Coronary artery (tissue), 2 donors: ENCODE measurements around the gene LCT.
"Not testable (repeated sequence)": the region's sequence is repeated elsewhere in the genome, so short reads cannot be mapped to it uniquely, and the experiment has no call there.

ENCODE experiments used
- DNase-seq: peaks from one replicate; pipeline ENCODE4 v3.0.0-alpha.2; 2017; ENCODE audit warnings: low spot score
- H3K27ac ChIP-seq, 2 donors: fragments of 200-600 bp; sonication (generic); one replicate each; pipeline ENCODE4 v1.5.1; 2016 to 2019
- H3K4me3 ChIP-seq: fragments of 200-600 bp; sonication (generic); 2 replicates; pipeline ENCODE4 v1.5.1; 2016; ENCODE audit warnings: mild to moderate bottlenecking, moderate library complexity
- TF ChIP-seq, protein P1 (sequence below): fragments of 200-600 bp; sonication (generic); IDR thresholded peaks from one replicate; pipeline ENCODE4 v1.5.1; 2019; ENCODE audit warnings: antibody characterized with exemption

LCT gene

GRCh38 chr2:135798275-135798705 lies 38.7 kb downstream of the LCT start:
- no peak overlapping the region for H3K4me3 ChIP-seq
- TF ChIP-seq, protein P1, sequence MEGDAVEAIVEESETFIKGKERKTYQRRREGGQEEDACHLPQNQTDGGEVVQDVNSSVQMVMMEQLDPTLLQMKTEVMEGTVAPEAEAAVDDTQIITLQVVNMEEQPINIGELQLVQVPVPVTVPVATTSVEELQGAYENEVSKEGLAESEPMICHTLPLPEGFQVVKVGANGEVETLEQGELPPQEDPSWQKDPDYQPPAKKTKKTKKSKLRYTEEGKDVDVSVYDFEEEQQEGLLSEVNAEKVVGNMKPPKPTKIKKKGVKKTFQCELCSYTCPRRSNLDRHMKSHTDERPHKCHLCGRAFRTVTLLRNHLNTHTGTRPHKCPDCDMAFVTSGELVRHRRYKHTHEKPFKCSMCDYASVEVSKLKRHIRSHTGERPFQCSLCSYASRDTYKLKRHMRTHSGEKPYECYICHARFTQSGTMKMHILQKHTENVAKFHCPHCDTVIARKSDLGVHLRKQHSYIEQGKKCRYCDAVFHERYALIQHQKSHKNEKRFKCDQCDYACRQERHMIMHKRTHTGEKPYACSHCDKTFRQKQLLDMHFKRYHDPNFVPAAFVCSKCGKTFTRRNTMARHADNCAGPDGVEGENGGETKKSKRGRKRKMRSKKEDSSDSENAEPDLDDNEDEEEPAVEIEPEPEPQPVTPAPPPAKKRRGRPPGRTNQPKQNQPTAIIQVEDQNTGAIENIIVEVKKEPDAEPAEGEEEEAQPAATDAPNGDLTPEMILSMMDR: no peak
- DNase-seq: no peak
- no peak overlapping the region for H3K27ac ChIP-seq

GRCh38 chr2:135797497-135798274 lies 39.3 kb downstream of the LCT start:
- H3K27ac ChIP-seq: no peak overlapping the region
- no peak overlapping the region for H3K4me3 ChIP-seq
- TF ChIP-seq, protein P1: peak; percentile 63
- DNase-seq: no peak

DNA sequence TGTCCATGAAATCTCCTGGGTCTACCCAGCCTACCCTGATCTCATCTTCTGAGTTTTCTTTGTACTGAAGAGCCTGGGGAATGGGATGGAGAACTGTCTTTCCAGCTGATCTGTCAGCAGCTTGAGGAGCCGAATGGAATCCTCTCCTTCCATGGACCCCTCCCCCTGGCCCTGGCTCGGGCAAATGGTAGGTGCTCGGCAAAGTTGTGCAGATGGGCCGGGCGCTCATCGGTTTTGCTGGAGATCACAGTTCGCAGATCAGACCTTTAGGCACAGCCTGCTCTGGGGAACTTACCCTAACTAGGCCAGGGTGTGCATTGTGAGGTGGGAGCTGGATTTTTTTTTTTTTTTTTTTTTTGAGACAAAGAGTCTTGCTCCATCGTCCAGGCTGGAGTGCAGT lies 40.4 kb downstream of the LCT start:
- no peak for DNase-seq
- H3K4me3 ChIP-seq: no peak overlapping the region
- no peak overlapping the region for H3K27ac ChIP-seq
- TF ChIP-seq, protein P1: no peak

- not testable (repeated sequence) for H3K4me3 ChIP-seq, H3K27ac ChIP-seq, DNase-seq
Measured at GRCh38 chr2:135795641-135796040, 41.3 kb downstream of the LCT start.

DNA sequence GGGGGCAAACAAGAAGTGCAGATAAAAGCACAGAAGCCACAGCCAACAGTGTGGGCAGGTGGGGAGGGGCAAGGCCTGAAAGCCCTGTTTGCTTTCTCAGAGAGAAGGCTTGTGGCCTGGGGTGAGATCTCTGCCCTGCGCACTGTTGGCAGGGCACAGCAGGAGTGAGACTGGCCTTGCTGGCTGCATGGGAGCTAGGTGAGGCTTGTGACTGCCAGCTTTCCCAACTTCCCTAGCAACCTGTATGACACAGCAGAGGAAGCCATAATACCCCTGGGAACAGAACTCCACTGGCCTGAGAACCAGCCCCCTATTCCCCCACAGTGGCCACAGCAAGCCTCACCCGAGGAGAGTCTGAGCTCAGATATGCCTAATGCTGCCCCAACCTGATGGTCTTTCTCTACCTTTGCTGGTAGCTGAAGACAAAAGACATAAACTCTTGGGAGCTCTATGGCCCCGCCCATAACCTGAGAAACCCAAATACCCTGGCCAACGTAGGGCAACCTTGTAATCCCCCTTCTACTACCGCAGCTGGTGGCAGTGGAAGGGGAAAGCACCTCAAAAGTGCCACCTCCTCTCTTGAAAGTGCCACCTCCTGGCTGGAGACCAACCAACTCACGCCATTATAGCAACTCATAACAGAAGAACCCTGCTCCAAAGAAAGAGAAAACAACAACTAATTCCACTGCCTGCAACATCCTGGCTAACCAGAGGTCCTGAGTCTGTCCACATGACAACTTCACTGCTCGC lies 44.4 kb downstream of the LCT start:
- no peak overlapping the region for H3K27ac ChIP-seq
- no peak for DNase-seq
- TF ChIP-seq, protein P1: no peak
- H3K4me3 ChIP-seq: no peak overlapping the region

DNA sequence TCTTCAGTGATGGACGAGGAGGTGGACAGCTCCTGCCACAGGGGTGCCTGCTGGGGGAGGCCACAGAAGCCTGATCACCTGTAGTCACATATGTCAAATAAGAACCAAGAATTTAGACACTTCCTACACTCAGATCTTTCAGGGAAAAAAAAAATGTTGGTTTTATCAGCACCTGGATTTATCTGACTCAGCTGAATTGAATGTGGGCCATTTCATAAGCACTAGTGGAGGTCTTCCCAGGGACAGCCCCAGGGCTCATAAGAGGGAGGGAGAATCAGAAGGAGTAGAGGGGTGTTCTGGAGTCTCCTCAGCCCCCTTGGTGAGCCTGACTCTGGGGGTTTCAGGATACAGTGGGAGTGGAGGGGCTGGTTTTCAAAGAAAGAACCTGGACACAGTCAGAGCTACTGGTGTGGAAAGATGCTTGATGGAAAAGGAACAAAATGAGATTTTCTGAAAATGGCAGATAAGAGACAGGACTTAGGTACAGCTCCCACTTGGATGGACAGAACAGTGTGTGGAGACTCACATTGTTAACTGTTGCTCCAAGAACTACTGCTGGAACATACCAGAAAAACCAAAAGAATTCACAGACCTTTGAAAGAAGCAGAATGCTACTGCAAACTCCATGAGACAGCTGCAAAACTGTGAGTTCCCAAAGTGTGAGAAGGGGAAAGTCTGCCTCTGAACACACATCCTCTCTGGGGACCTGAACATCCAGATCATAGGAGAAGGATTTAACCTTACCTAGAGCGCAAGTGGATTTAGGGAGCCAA lies 45.4 kb downstream of the LCT start:
- no peak for DNase-seq
- TF ChIP-seq, protein P1: no peak
- Histone ChIP-seq H3K4me3 (no peak overlapping the region), H3K27ac (no peak overlapping the region)

DNA sequence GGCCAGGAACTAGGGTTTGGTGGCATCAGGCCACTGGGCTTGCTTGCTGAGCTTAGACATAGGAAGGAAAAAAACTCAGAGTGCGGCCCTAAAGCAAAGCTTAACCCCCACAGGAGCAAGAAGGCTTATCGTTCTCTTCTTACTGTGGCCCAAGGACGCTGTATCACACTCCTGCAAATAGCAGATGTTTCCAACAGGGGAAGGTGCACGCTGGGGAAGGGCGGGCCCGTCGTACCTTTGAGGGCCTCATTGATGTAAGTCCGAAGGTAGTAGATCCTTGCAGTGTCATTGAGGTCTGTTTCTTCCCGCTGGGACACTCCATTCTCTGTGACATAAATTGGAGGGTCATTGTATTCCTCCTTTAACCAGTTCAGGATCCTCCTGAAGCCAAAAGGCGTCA lies 46.6 kb downstream of the LCT start:
- DNase-seq: no peak
- TF ChIP-seq, protein P1: no peak
- H3K27ac ChIP-seq: no peak overlapping the region

More for the DNA sequence above, 46.6 kb downstream of the LCT start:
- no peak overlapping the region for H3K4me3 ChIP-seq
